ENCODE results near the gene CUX1. TPM values are rescaled to one million over a fixed set of nuclear protein-coding genes. Genes with fewer than 3 reads are reported as not detected.
A peak's percentile ranks its signal among the peaks of the same experiment; 100 is the strongest.

Gene CUX1
- total RNA-seq, 1 donor from 2014 or later = 50.6 TPM

GRCh38 chr7:102115181-102115580, 297.8 kb downstream of the CUX1 start:
- Mint-ChIP-seq H3K36me3 (ENCODE audit: low read depth, unreplicated experiment) (peaks cover 12% of the 10 kb centered on the region), H3K4me1 (ENCODE audit: low read depth, unreplicated experiment) (peaks cover 21% of the 10 kb centered on the region), H3K27ac (ENCODE audit: unreplicated experiment) (peak overlapping the region; percentile 17), H3K9me3 (ENCODE audit: unreplicated experiment) (no peaks in the 10 kb centered on the region), H3K27me3 (ENCODE audit: low read depth, unreplicated experiment) (no peaks in the 10 kb centered on the region), H3K4me3 (ENCODE audit: unreplicated experiment) (no peak overlapping the region)
- Histone ChIP-seq H3K9me3 (ENCODE audit: insufficient read depth, low read depth, low read length) (no peaks in the 10 kb centered on the region), H4K20me1 (ENCODE audit: insufficient read depth, low read length) (no peaks in the 10 kb centered on the region), H3K36me3 (ENCODE audit: insufficient read depth, low read length) (peaks cover 15% of the 10 kb centered on the region), H3K4me1 (ENCODE audit: insufficient read depth, low read length) (peaks cover 14% of the 10 kb centered on the region), H3K27me3 (ENCODE audit: insufficient read depth, low read length) (no peaks in the 10 kb centered on the region), H2AFZ (ENCODE audit: low read depth, low read length) (no peak overlapping the region), H3K9ac (ENCODE audit: low read length) (no peak overlapping the region), H3K27ac (ENCODE audit: low read depth, low read length) (no peak overlapping the region), H3K79me2 (ENCODE audit: insufficient read depth, low read length) (no peaks in the 10 kb centered on the region), H3K4me3 (ENCODE audit: insufficient read depth, low read depth, low read length) (no peak overlapping the region), H3K4me2 (ENCODE audit: low read length) (no peak overlapping the region)
- no peak for FAIRE-seq
- DNase-seq (ENCODE audit: low read depth) = no peak
- TF ChIP-seq CTCF (IDR thresholded peaks at IDR 0.05; ENCODE audit: insufficient read depth, low read depth, low read length) (no peak), EZH2 (IDR thresholded peaks at IDR 0.05; ENCODE audit: insufficient read depth, low read length) (no peak)

GRCh38 chr7:102115931-102116330, 298.5 kb downstream of the CUX1 start:
- Histone ChIP-seq H3K79me2 (ENCODE audit: insufficient read depth, low read length) (no peaks in the 10 kb centered on the region), H3K9ac (ENCODE audit: low read length) (no peak overlapping the region), H3K4me3 (ENCODE audit: insufficient read depth, low read depth, low read length) (no peak overlapping the region), H3K27me3 (ENCODE audit: insufficient read depth, low read length) (no peaks in the 10 kb centered on the region), H4K20me1 (ENCODE audit: insufficient read depth, low read length) (no peaks in the 10 kb centered on the region), H3K36me3 (ENCODE audit: insufficient read depth, low read length) (peaks cover 15% of the 10 kb centered on the region), H3K4me1 (ENCODE audit: insufficient read depth, low read length) (peaks cover 14% of the 10 kb centered on the region), H3K4me2 (ENCODE audit: low read length) (no peak overlapping the region), H3K27ac (ENCODE audit: low read depth, low read length) (no peak overlapping the region), H3K9me3 (ENCODE audit: insufficient read depth, low read depth, low read length) (no peaks in the 10 kb centered on the region), H2AFZ (ENCODE audit: low read depth, low read length) (no peak overlapping the region)
- DNase-seq (ENCODE audit: low read depth) (no peak), FAIRE-seq (no peak)
- Mint-ChIP-seq H3K4me1 (ENCODE audit: low read depth, unreplicated experiment) (peaks cover 21% of the 10 kb centered on the region), H3K36me3 (ENCODE audit: low read depth, unreplicated experiment) (peaks cover 12% of the 10 kb centered on the region), H3K4me3 (ENCODE audit: unreplicated experiment) (no peak overlapping the region), H3K27me3 (ENCODE audit: low read depth, unreplicated experiment) (no peaks in the 10 kb centered on the region), H3K9me3 (ENCODE audit: unreplicated experiment) (no peaks in the 10 kb centered on the region), H3K27ac (ENCODE audit: unreplicated experiment) (no peak overlapping the region)
- TF ChIP-seq CTCF (IDR thresholded peaks at IDR 0.05; ENCODE audit: insufficient read depth, low read depth, low read length) (no peak), EZH2 (IDR thresholded peaks at IDR 0.05; ENCODE audit: insufficient read depth, low read length) (no peak)

GRCh38 chr7:102117743-102118142, 300.3 kb downstream of the CUX1 start:
- Histone ChIP-seq H3K9me3 (ENCODE audit: insufficient read depth, low read depth, low read length) (no peaks in the 10 kb centered on the region), H3K4me2 (ENCODE audit: low read length) (peak overlapping the region; percentile 46), H3K4me1 (ENCODE audit: insufficient read depth, low read length) (peaks cover 28% of the 10 kb centered on the region), H3K79me2 (ENCODE audit: insufficient read depth, low read length) (no peaks in the 10 kb centered on the region), H2AFZ (ENCODE audit: low read depth, low read length) (peak overlapping the region; percentile 48), H3K4me3 (ENCODE audit: insufficient read depth, low read depth, low read length) (no peak overlapping the region), H3K27me3 (ENCODE audit: insufficient read depth, low read length) (no peaks in the 10 kb centered on the region), H3K27ac (ENCODE audit: low read depth, low read length) (peak overlapping the region; percentile 83), H3K36me3 (ENCODE audit: insufficient read depth, low read length) (peaks cover 15% of the 10 kb centered on the region), H3K9ac (ENCODE audit: low read length) (peak overlapping the region; percentile 79), H4K20me1 (ENCODE audit: insufficient read depth, low read length) (no peaks in the 10 kb centered on the region)
- DNase-seq (ENCODE audit: low read depth) (peak; percentile 90), FAIRE-seq (no peak)
- H3K4me3 Mint-ChIP-seq (ENCODE audit: unreplicated experiment) = no peak overlapping the region
- H3K27me3 Mint-ChIP-seq (ENCODE audit: low read depth, unreplicated experiment) = no peaks in the 10 kb centered on the region
- H3K9me3 Mint-ChIP-seq (ENCODE audit: unreplicated experiment) = no peaks in the 10 kb centered on the region
- H3K36me3 Mint-ChIP-seq (ENCODE audit: low read depth, unreplicated experiment) = peaks cover 10% of the 10 kb centered on the region
- peaks cover 35% of the 10 kb centered on the region for H3K4me1 Mint-ChIP-seq (ENCODE audit: low read depth, unreplicated experiment)
- H3K27ac Mint-ChIP-seq (ENCODE audit: unreplicated experiment) = peak overlapping the region; percentile 99
- TF ChIP-seq CTCF (IDR thresholded peaks at IDR 0.05; ENCODE audit: insufficient read depth, low read depth, low read length) (no peak), EZH2 (IDR thresholded peaks at IDR 0.05; ENCODE audit: insufficient read depth, low read length) (no peak)

All from astrocyte (in vitro differentiated cells and primary cell).